ENCODE results near the gene THSD8. TPM values are rescaled to one million over a fixed set of nuclear protein-coding genes. Genes with fewer than 3 reads are reported as not detected.

THSD8 gene
- total RNA-seq, 2 donors from 2014 or later = not detected

GRCh38 chr19:12838182-12838885, 36.5 kb downstream of the THSD8 start, which contains the start of gene MAST1:
Gene MAST1 (plus strand): TSS chr19:12838515. CDS start chr19:12838573, 58 bp downstream.
- no peak for ATAC-seq (ENCODE audit: insufficient number of reproducible peaks, low FRiP score, low read depth)

GRCh38 chr19:12838886-12839756, 37.3 kb downstream of the THSD8 start:
- TF ChIP-seq CTCF (IDR thresholded peaks at IDR 0.05) = no peak
- H3K27me3 ChIP-seq (replicated peaks; ENCODE audit: insufficient read depth) = peaks cover 54% of the 10 kb centered on the region
- DNase-seq (ENCODE audit: low spot score) (no peak), ATAC-seq (ENCODE audit: insufficient number of reproducible peaks, low FRiP score, low read depth) (no peak)
- H3K4me3 ChIP-seq = peak overlapping the region; percentile 60
- H3K36me3 ChIP-seq = no peaks in the 10 kb centered on the region
- no peak overlapping the region for H3K27ac ChIP-seq
- peaks cover 8 to 19% of the 10 kb centered on the region in 2 donors for H3K4me1 ChIP-seq (ENCODE audit: control insufficient read depth in 1 of 2, low read depth in 2 of 2)
- H3K9me3 ChIP-seq = no peaks in the 10 kb centered on the region

More at GRCh38 chr19:12838182-12838885, 36.5 kb downstream of the THSD8 start, which contains the start of gene MAST1:
- Histone ChIP-seq H3K27ac (peak within 1 kb of the TSS in 1 of 2 donors; percentile 28), H3K36me3 (no peaks in the 10 kb centered on the region), H3K9me3 (no peaks in the 10 kb centered on the region), H3K27me3 (replicated peaks; ENCODE audit: insufficient read depth) (peaks cover 57% of the 10 kb centered on the region), H3K4me1 (ENCODE audit: control insufficient read depth in 1 of 2, low read depth in 2 of 2) (peaks cover 10 to 23% of the 10 kb centered on the region in 2 donors), H3K4me3 (peak within 1 kb of the TSS; percentile 60)
- DNase-seq (ENCODE audit: low spot score) = no peak
- TF ChIP-seq CTCF (IDR thresholded peaks at IDR 0.05) = no peak

GRCh38 chr19:12840091-12841079, 38.5 kb downstream of the THSD8 start:
- DNase-seq (ENCODE audit: low spot score) (no peak), ATAC-seq (ENCODE audit: insufficient number of reproducible peaks, low FRiP score, low read depth) (no peak)
- H3K9me3 ChIP-seq = no peaks in the 10 kb centered on the region
- H3K4me3 ChIP-seq = peak overlapping the region; percentile 44
- no peak overlapping the region for H3K27ac ChIP-seq
- H3K27me3 ChIP-seq (replicated peaks; ENCODE audit: insufficient read depth) = peaks cover 42% of the 10 kb centered on the region
- TF ChIP-seq CTCF (IDR thresholded peaks at IDR 0.05) = no peak
- no peaks in the 10 kb centered on the region for H3K36me3 ChIP-seq
- peaks cover 8 to 15% of the 10 kb centered on the region in 2 donors for H3K4me1 ChIP-seq (ENCODE audit: control insufficient read depth in 1 of 2, low read depth in 2 of 2)

GRCh38 chr19:12841094-12841493, 39.2 kb downstream of the THSD8 start:
- H3K4me3 ChIP-seq = peak overlapping the region; percentile 44

More at GRCh38 chr19:12841094-12841493, 39.2 kb downstream of the THSD8 start:
- Histone ChIP-seq H3K27ac (no peak overlapping the region), H3K36me3 (no peaks in the 10 kb centered on the region), H3K27me3 (replicated peaks; ENCODE audit: insufficient read depth) (peaks cover 36% of the 10 kb centered on the region), H3K4me1 (ENCODE audit: control insufficient read depth in 1 of 2, low read depth in 2 of 2) (peaks cover 8 to 15% of the 10 kb centered on the region in 2 donors), H3K9me3 (no peaks in the 10 kb centered on the region)
- no peak for TF ChIP-seq CTCF (IDR thresholded peaks at IDR 0.05)
- ATAC-seq (ENCODE audit: insufficient number of reproducible peaks, low FRiP score, low read depth) (no peak), DNase-seq (ENCODE audit: low spot score) (no peak)

All from thoracic aorta (tissue), 2 donors.